ENCODE results near the gene ADTRP. TPM values are rescaled to one million over a fixed set of nuclear protein-coding genes. Genes with fewer than 3 reads are reported as not detected.
"Not testable (repeated sequence)": the region's sequence is repeated elsewhere in the genome, so short reads cannot be mapped to it uniquely, and the experiment has no call there.

The ADTRP gene
- total and polyA plus RNA-seq, 8 donors, result 0.09 to 0.44 (median 0.24) TPM; not detected in 3

DNA sequence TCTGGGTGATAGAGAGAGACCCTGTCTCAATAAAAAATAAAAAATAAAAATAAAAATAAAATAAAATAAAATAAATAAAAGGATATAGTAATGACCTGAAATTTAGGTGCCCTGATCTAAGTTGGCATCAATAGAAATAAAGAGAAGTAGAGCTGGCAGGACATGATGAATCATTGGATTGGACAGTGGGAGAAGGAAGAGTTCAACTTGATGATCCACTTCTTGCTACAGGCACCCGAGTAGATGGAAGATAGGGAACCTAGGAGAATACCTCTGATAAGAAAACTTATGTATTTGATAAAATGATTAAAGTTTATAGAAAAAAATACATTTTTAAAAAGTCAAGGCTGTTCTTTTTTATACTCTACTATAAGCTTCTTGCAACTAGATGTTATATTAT, 79.0 kb downstream of the ADTRP start:
- H3K4me1 ChIP-seq, result no peaks in the 10 kb centered on the region
- ATAC-seq (no peak), DNase-seq (no peak), FAIRE-seq (no peak)
- no peaks in the 10 kb centered on the region for H3K9me3 ChIP-seq
- no peak overlapping the region for H3K27ac ChIP-seq
- 32 to 41% methylated on average over 1 of the region's 1 CpG for WGBS, 2 donors
- intact Hi-C loops (cut with DNase I), result no loop called here
- no peaks in the 10 kb centered on the region for H3K36me3 ChIP-seq
- no peaks in the 10 kb centered on the region for H3K27me3 ChIP-seq
- no peak overlapping the region for H3K4me3 ChIP-seq
- TF ChIP-seq, protein P1, sequence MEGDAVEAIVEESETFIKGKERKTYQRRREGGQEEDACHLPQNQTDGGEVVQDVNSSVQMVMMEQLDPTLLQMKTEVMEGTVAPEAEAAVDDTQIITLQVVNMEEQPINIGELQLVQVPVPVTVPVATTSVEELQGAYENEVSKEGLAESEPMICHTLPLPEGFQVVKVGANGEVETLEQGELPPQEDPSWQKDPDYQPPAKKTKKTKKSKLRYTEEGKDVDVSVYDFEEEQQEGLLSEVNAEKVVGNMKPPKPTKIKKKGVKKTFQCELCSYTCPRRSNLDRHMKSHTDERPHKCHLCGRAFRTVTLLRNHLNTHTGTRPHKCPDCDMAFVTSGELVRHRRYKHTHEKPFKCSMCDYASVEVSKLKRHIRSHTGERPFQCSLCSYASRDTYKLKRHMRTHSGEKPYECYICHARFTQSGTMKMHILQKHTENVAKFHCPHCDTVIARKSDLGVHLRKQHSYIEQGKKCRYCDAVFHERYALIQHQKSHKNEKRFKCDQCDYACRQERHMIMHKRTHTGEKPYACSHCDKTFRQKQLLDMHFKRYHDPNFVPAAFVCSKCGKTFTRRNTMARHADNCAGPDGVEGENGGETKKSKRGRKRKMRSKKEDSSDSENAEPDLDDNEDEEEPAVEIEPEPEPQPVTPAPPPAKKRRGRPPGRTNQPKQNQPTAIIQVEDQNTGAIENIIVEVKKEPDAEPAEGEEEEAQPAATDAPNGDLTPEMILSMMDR (IDR thresholded peaks at IDR 0.05), result no peak

DNA sequence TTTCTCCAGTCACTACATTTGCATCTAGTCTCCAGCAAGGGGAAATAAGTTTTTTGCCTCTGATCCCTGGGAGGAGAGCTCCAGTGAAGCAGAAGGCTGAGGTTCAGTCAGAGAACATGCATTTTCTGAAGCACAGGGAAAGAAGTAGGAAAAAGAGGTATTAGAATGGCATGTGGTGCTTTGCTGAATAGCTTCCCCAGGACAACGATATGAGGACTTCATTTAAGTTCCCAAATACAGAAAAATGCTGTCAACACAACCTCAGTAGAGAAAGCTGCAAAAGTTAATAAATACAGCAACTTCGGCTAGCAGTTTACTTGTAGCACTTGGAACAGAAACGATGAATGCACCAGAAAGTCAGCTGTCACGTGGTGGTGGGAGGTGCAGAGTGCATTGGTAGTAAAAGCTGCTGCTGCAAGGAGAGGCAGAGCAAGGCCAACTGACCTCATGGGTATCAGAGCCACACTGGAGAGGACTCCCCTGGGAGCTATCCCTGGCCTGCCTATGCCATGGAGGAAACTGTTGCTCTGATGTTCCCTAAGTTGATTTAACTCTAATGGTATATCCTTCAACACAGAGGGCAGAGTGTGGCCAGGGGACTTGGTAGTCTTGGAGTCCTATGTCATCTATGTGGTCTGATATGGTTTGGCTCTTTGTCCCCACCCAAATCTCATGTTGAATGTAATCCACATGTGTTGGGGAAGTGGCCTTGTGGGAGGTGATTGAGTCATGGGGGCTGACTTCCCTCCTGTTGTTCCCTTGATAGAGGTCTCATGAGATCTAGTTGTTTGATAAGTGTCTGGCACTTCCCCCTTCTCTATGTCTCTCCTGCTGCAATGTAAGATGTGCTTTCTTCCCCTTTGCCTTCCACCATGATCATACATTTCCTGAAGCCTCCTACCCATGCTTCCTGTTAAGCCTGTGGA, 85.9 kb downstream of the ADTRP start:
- Histone ChIP-seq H3K27me3 (no peaks in the 10 kb centered on the region), H3K27ac (no peak overlapping the region), H3K36me3 (no peaks in the 10 kb centered on the region), H3K4me1 (no peaks in the 10 kb centered on the region), H3K4me3 (no peak overlapping the region), H3K9me3 (no peaks in the 10 kb centered on the region)
- 73 to 81% methylated on average over 4 of the region's 4 CpGs for WGBS, 2 donors
- DNase-seq, result no peak
- no peak for FAIRE-seq
- TF ChIP-seq, protein P1 (IDR thresholded peaks at IDR 0.05), result no peak
- intact Hi-C loops (cut with DNase I), result no loop called here
- no peak for ATAC-seq

DNA sequence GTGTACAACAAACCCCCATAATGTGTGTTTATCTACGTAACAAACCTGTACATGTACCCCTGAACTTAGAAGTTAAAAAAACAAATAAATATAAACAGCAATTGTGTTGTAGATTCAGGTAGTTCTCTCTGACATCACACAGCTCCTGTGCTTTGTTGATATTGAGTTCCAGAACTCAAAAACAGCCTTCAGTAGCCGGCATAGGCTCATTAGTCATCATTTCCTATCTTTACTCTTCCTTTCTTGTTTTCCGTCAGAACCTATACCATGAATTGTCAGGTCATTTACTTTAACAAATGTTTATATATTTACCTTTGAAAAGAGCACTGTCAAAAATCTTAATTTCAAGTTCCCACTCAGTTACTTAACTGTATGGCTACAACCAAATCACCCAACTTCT, 88.8 kb downstream of the ADTRP start:
- Histone ChIP-seq H3K9me3 (no peaks in the 10 kb centered on the region), H3K27me3 (no peaks in the 10 kb centered on the region), H3K36me3 (no peaks in the 10 kb centered on the region), H3K27ac (no peak overlapping the region), H3K4me1 (no peaks in the 10 kb centered on the region), H3K4me3 (no peak overlapping the region)
- FAIRE-seq (no peak), ATAC-seq (no peak), DNase-seq (no peak)
- intact Hi-C loops (cut with DNase I), result no loop called here
- WGBS, 2 donors, result 89 to 95% methylated on average over 3 of the region's 3 CpGs
- TF ChIP-seq, protein P1 (IDR thresholded peaks at IDR 0.05), result no peak

DNA sequence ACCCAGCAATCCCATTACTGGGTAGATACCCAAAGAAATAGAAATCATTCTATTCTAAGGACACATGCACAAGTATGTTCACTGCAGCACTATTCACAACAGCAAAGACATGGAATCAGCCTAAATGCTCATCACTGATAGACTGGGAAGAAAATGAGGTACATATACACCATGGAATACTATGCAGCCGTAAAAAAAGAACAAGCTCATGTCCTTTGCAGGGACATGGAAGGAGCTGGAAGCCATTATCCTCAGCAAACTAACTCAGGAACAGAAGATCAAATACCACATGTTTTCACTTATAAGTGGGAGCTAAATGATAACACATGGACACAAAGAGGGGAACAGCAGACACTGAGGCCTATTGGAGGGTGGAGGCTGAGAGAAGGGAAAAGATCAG, 89.2 kb downstream of the ADTRP start:
- 89 to 90% methylated on average over 1 of the region's 1 CpG for WGBS, 2 donors
- ATAC-seq; intact Hi-C loops (cut with DNase I); H3K4me3 ChIP-seq; H3K27me3 ChIP-seq; H3K4me1 ChIP-seq; H3K36me3 ChIP-seq; DNase-seq; H3K27ac ChIP-seq; H3K9me3 ChIP-seq; FAIRE-seq: not testable (repeated sequence)

DNA sequence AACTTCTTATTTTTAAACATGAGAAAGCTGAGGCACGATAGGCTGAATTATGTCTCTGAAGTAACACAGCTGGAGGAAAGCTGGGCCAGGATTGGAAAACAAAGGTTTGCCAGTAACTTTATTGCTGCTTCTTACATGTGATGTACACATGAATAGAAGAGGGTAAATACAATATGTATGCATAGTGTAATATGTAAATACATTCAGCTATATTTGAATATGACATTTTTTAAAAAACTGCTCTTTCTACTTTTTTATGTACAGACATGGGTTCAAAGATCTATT, 90.2 kb downstream of the ADTRP start:
- no peaks in the 10 kb centered on the region for H3K9me3 ChIP-seq
- no peak overlapping the region for H3K4me3 ChIP-seq
- WGBS, 2 donors, result 75 to 87% methylated on average over 1 of the region's 1 CpG
- intact Hi-C loops (cut with DNase I), result no loop called here
- TF ChIP-seq, protein P1 (IDR thresholded peaks at IDR 0.05), result no peak
- no peak overlapping the region for H3K27ac ChIP-seq
- no peaks in the 10 kb centered on the region for H3K36me3 ChIP-seq
- FAIRE-seq, result no peak
- ATAC-seq, result no peak
- no peaks in the 10 kb centered on the region for H3K4me1 ChIP-seq
- no peaks in the 10 kb centered on the region for H3K27me3 ChIP-seq
- no peak for DNase-seq
